B cell (primary cell): ENCODE data around the gene SRRM3.

Experiments
- CTCF ChIP-seq: fragments of 200-600 bp; IDR thresholded peaks from one replicate; pipeline ENCODE4 v1.8.0; 2022; ENCODE audit warnings: antibody characterized with exemption, mild to moderate bottlenecking
- EZH2 ChIP-seq: IDR thresholded peaks from 2 replicates; pipeline ENCODE4 v1.6.1; 2012; ENCODE audit warnings: borderline replicate concordance, low read depth, mild to moderate bottlenecking, moderate library complexity, low read length; ENCODE audit not compliant: insufficient read depth, poor library complexity, severe bottlenecking

DNA sequence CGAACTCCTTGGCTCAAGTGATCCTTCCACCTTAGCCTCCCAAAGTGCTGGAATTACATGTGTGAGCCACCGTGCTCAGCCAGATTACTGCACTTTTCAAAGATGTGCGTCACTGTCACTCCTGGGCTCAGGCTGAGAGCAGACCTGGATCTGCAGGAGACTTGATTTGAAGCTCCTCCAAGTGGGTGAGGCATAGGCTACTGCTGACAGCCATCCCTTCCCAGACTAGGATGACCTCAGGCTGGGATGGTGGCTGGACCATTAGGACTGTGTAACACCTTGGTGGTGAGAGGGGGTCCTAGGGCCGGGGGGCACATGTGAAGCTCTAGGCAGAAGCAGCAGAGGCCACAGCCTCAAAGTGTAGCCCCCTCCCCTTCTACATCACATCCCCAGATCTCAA, 8.2 kb upstream of the SRRM3 start:
- TF ChIP-seq EZH2 (no peak), CTCF (no peak)
